HCT116 (cell line): ENCODE results near the gene SMG9. TPM values are rescaled to one million over a fixed set of nuclear protein-coding genes. Genes with fewer than 3 reads are reported as not detected.

Experiments
- ATAC-seq: fragments of 200-7000 bp; cut with Tn5 transposase; 2 replicates; pipeline ENCODE4 v1.9.1; 2020; ENCODE audit warnings: mild to moderate bottlenecking, moderate library complexity
- BruUV-seq: library from RNA; stranded (reverse); fragments of 400-500 nt; replicated peaks from 2 replicates; lab custom pipeline; 2021; lab: Mats Ljungman, UMichigan
- CTCF ChIA-PET: fragments of 300-600 bp; sonication (Branson Sonifier 250); formaldehyde crosslinking; loops from one replicate; lab custom pipeline; 2021; ENCODE audit warnings: antibody characterized with exemption; lab: Charles Lee
- POLR2A ChIA-PET: fragments of 300-600, 350-600 bp; sonication (Branson Sonifier 250); formaldehyde crosslinking; loops from one replicate; lab custom pipeline; 2021; ENCODE audit warnings: antibody characterized with exemption; lab: Charles Lee
- RAD21 ChIA-PET, 2 experiments: fragments of 300-600 bp; sonication (Branson Sonifier 250); formaldehyde crosslinking; loops; one replicate each; lab custom pipeline; 2023; ENCODE audit warnings: low total read pairs in 2 of 2; ENCODE audit not compliant: uncharacterized antibody in 2 of 2, unreplicated experiment in 2 of 2, low non-redundant PET in 1 of 2; lab: Charles Lee
- DNase-seq: peaks from one replicate; pipeline ENCODE4 v3.0.0-alpha.2; 2010; ENCODE audit warnings: low read depth, low spot score
- H2AFZ ChIP-seq: fragments of 200-600 bp; shearing (Covaris generic), sonication (generic); 2 replicates; pipeline ENCODE4 v1.6.1; 2017; ENCODE audit warnings: low read depth, mixed run types, mixed read lengths, antibody characterized with exemption, low read length; ENCODE audit not compliant: poor library complexity, severe bottlenecking
- H3K27ac ChIP-seq: 2 replicates; pipeline ENCODE4 v1.5.1; 2012; ENCODE audit warnings: low read depth, low read length
- H3K27me3 ChIP-seq: fragments of 200-600 bp; sonication (generic); 2 replicates; pipeline ENCODE4 v1.6.1; 2016; ENCODE audit warnings: mixed run types, low read length, mixed read lengths; ENCODE audit not compliant: insufficient read depth
- H3K36me3 ChIP-seq, 2 experiments: fragments of 200-500 bp in 1 of 2; fragments of 200-600 bp in 1 of 2; sonication (Bioruptor generic) in 1 of 2; sonication (generic) in 1 of 2; 2 replicates each; pipeline versions ENCODE4 v1.5.1 to v1.6.1; 2014 to 2016; ENCODE audit warnings: low read length in 2 of 2, inconsistent platforms in 1 of 2, mixed read lengths in 1 of 2, mixed run types in 1 of 2; ENCODE audit not compliant: insufficient read depth in 2 of 2, control insufficient read depth in 1 of 2
- H3K4me1 ChIP-seq, 2 experiments: fragments of 200-600 bp in 1 of 2; sonication (generic) in 1 of 2; 2 replicates each; pipeline versions ENCODE4 v1.5.1 to v1.6.1; 2012 to 2017; ENCODE audit warnings: low read length in 2 of 2, inconsistent platforms in 1 of 2, mild to moderate bottlenecking in 1 of 2, mixed read lengths in 1 of 2, mixed run types in 1 of 2, moderate library complexity in 1 of 2; ENCODE audit not compliant: insufficient read depth in 2 of 2, control insufficient read depth in 1 of 2
- H3K4me2 ChIP-seq: fragments of 200-600 bp; sonication (generic); 2 replicates; pipeline ENCODE4 v1.6.1; 2017; ENCODE audit warnings: mixed run types, low read length, mixed read lengths
- H3K4me3 ChIP-seq, 2 experiments: fragments of 200-600 bp in 1 of 2; sonication (generic) in 1 of 2; replicated peaks in 1 of 2; 2 replicates each; pipeline ENCODE4 v1.5.1; 2011 to 2016; ENCODE audit warnings: low read length in 2 of 2, control low read depth in 1 of 2, low read depth in 1 of 2, mild to moderate bottlenecking in 1 of 2, mixed read lengths in 1 of 2, mixed run types in 1 of 2
- H3K79me2 ChIP-seq: fragments of 200-600 bp; sonication (generic); 2 replicates; pipeline ENCODE4 v1.6.1; 2017; ENCODE audit warnings: mild to moderate bottlenecking, mixed run types, low read length, moderate library complexity, mixed read lengths; ENCODE audit not compliant: insufficient read depth
- H3K9ac ChIP-seq: fragments of 200-600 bp; sonication (generic); 2 replicates; pipeline ENCODE4 v1.6.1; 2016; ENCODE audit warnings: low read length, mixed read lengths
- H3K9me2 ChIP-seq: fragments of 200-600 bp; sonication (generic), shearing (Covaris generic); 2 replicates; pipeline ENCODE4 v1.6.1; 2017; ENCODE audit warnings: mixed run types, mild to moderate bottlenecking, moderate library complexity; ENCODE audit not compliant: insufficient read depth
- H3K9me3 ChIP-seq, 2 experiments: fragments of 200-500 bp in 1 of 2; fragments of 200-600 bp in 1 of 2; sonication (Bioruptor generic) in 1 of 2; sonication (generic) in 1 of 2; 2 replicates each; pipeline ENCODE4 v1.6.1; 2014 to 2017; ENCODE audit warnings: low read length in 2 of 2, mixed read lengths in 2 of 2, inconsistent platforms in 1 of 2, low read depth in 1 of 2, mild to moderate bottlenecking in 1 of 2, mixed run types in 1 of 2, moderate library complexity in 1 of 2; ENCODE audit not compliant: control insufficient read depth in 1 of 2, insufficient read depth in 1 of 2
- H4K20me1 ChIP-seq: fragments of 200-600 bp; sonication (generic), shearing (Covaris generic); 2 replicates; pipeline ENCODE4 v1.6.1; 2017; ENCODE audit warnings: mixed run types, mild to moderate bottlenecking, moderate library complexity; ENCODE audit not compliant: insufficient read depth
- ATF3 ChIP-seq: IDR thresholded peaks from 2 replicates; pipeline ENCODE4 v1.6.1; 2012
- CBX3 ChIP-seq: IDR thresholded peaks from 2 replicates; pipeline ENCODE4 v1.6.1; 2012; ENCODE audit warnings: low read depth
- CEBPB ChIP-seq: IDR thresholded peaks from 2 replicates; pipeline ENCODE4 v1.6.1; 2012; ENCODE audit warnings: low read depth
- CTCF ChIP-seq, 3 experiments: fragments of 200-600 bp in 1 of 3; sonication (generic) in 1 of 3; IDR thresholded peaks in 2 of 3; conservative IDR thresholded peaks in 1 of 3; 2 replicates each; pipeline ENCODE4 v1.5.1; 2012 to 2017; ENCODE audit warnings: low read depth in 2 of 3, low read length in 2 of 3, antibody characterized with exemption in 1 of 3, borderline replicate concordance in 1 of 3, control low read depth in 1 of 3, mild to moderate bottlenecking in 1 of 3, mixed read lengths in 1 of 3, mixed run types in 1 of 3, moderate library complexity in 1 of 3; ENCODE audit not compliant: insufficient read depth in 1 of 3
- EGR1 ChIP-seq: IDR thresholded peaks from 2 replicates; pipeline ENCODE4 v1.6.1; 2012; ENCODE audit warnings: low read depth
- EZH2 ChIP-seq: fragments of 200-600 bp; sonication (generic); IDR thresholded peaks from 2 replicates; pipeline ENCODE4 v1.6.1; 2017; ENCODE audit warnings: antibody characterized with exemption, mixed run types
- EZH2phosphoT487 ChIP-seq: fragments of 200-600 bp; IDR thresholded peaks from 2 replicates; pipeline ENCODE4 v1.6.1; 2018; ENCODE audit warnings: antibody characterized with exemption, borderline replicate concordance
- FOSL1 ChIP-seq: IDR thresholded peaks from 2 replicates; pipeline ENCODE4 v1.6.1; 2012; ENCODE audit warnings: low read depth
- JUND ChIP-seq: IDR thresholded peaks from 2 replicates; pipeline ENCODE4 v1.6.1; 2012
- MAX ChIP-seq: IDR thresholded peaks from 2 replicates; pipeline ENCODE4 v1.6.1; 2012
- POLR2A ChIP-seq: IDR thresholded peaks from 2 replicates; pipeline ENCODE4 v1.7.0; 2011; ENCODE audit warnings: borderline replicate concordance; ENCODE audit not compliant: insufficient read depth, insufficient read length; ENCODE audit errors: extremely low read depth
- POLR2AphosphoS5 ChIP-seq: IDR thresholded peaks from 2 replicates; pipeline ENCODE4 v1.6.1; 2011; ENCODE audit warnings: mild to moderate bottlenecking, low read depth, low read length, moderate library complexity
- REST ChIP-seq: IDR thresholded peaks from 2 replicates; pipeline ENCODE4 v1.6.1; 2012; ENCODE audit warnings: low read depth
- SIN3A ChIP-seq: IDR thresholded peaks from 2 replicates; pipeline ENCODE4 v1.6.1; 2012; ENCODE audit warnings: low read depth
- SP1 ChIP-seq: IDR thresholded peaks from 2 replicates; pipeline ENCODE4 v1.6.1; 2012; ENCODE audit warnings: low read depth
- YY1 ChIP-seq: IDR thresholded peaks from 2 replicates; pipeline ENCODE4 v1.6.1; 2011; ENCODE audit warnings: low read length, low read depth, moderate library complexity, mild to moderate bottlenecking; ENCODE audit not compliant: insufficient replicate concordance; ENCODE audit errors: extremely low read depth
- ZBTB33 ChIP-seq: IDR thresholded peaks from 2 replicates; pipeline ENCODE4 v1.6.1; 2011; ENCODE audit warnings: mild to moderate bottlenecking, low read length, moderate library complexity; ENCODE audit not compliant: insufficient replicate concordance; ENCODE audit errors: extremely low read depth
- ZFX ChIP-seq: fragments of 450-650 bp; IDR thresholded peaks from 2 replicates; pipeline ENCODE4 v1.6.1; 2017
- ZNF274 ChIP-seq: fragments of 200-500 bp; sonication (Bioruptor generic); IDR thresholded peaks from 2 replicates; pipeline ENCODE4 v1.6.1; 2014; ENCODE audit warnings: mild to moderate bottlenecking, low read depth, low read length, inconsistent platforms
- intact Hi-C: fragments of 100-400 bp; cut with micrococcal nuclease; formaldehyde crosslinking; loops from 2 replicates; pipeline ENCODE4 v1.10.0; 2022
- total RNA-seq: library from RNA; stranded (reverse); gene quantifications from one replicate; pipeline ENCODE4 v1.2.1, GENCODE V29; 2021; ENCODE audit not compliant: unreplicated experiment

Gene SMG9
- total RNA-seq, 1 experiment from 2014 or later: 80.2 TPM

- no peak for ATAC-seq
- H3K4me3 ChIP-seq: no peak overlapping the region
- no peak overlapping the region for H3K27ac ChIP-seq
- intact Hi-C loops: no loop called here
- POLR2A ChIA-PET: interaction anchor here (1.1 kb wide), 1 partner anchor 15 kb away, joined by 3 read pairs; no protein-coding TSS in a partner anchor
- no peaks in the 10 kb centered on the region for H3K9me2 ChIP-seq
- TF ChIP-seq ZNF274: no peak
- no peak for TF ChIP-seq POLR2A
- TF ChIP-seq SIN3A: no peak
- no peak for TF ChIP-seq FOSL1
- no peak for TF ChIP-seq CBX3
- no peak for TF ChIP-seq CEBPB
- TF ChIP-seq POLR2AphosphoS5: no peak
- no peak for TF ChIP-seq ZBTB33
- no peak for TF ChIP-seq ATF3
- TF ChIP-seq SP1: no peak
- TF ChIP-seq REST: no peak
- no peak for TF ChIP-seq ZFX
- TF ChIP-seq JUND: no peak
- no peak for TF ChIP-seq YY1
- no peak for TF ChIP-seq CTCF (IDR thresholded peaks at IDR 0.05 in 2 of 3, conservative IDR thresholded peaks at IDR 0.05 in 1 of 3; ENCODE audit: borderline replicate concordance in 1 of 3, insufficient read depth in 1 of 3, low read depth in 2 of 3, low read length in 2 of 3)
- TF ChIP-seq EZH2phosphoT487: no peak
- TF ChIP-seq MAX: no peak
- no peak for TF ChIP-seq EZH2
- TF ChIP-seq EGR1: no peak
- TF ChIP-seq, all 23 proteins: peak for 0
- H3K4me2 ChIP-seq: no peak overlapping the region
- H3K36me3 ChIP-seq: no peaks in the 10 kb centered on the region
- DNase-seq: no peak
- no peaks in the 10 kb centered on the region for H3K79me2 ChIP-seq
- BruUV-seq: no TSS peak
- RAD21 ChIA-PET: no interaction called here
- H3K9me3 ChIP-seq: peaks cover 13 to 14% of the 10 kb centered on the region in 2 experiments; a peak in 2 of 4 replicates
- CTCF ChIA-PET: no interaction called here
- no peak overlapping the region for H2AFZ ChIP-seq
- no peaks in the 10 kb centered on the region for H3K27me3 ChIP-seq
- no peak overlapping the region for H3K9ac ChIP-seq
- H4K20me1 ChIP-seq: no peaks in the 10 kb centered on the region
- H3K4me1 ChIP-seq: peaks cover 16 to 19% of the 10 kb centered on the region in 2 experiments
Observed at GRCh38 chr19:43690890-43691289, 63.9 kb downstream of the SMG9 start.
